Hepatocyte (in vitro differentiated cells): ENCODE data around the gene AVEN. TPM values are rescaled to one million over a fixed set of nuclear protein-coding genes. Genes with fewer than 3 reads are reported as not detected.

Source experiments
- DNase-seq: peaks from one replicate; pipeline ENCODE4 v3.0.0-alpha.2; 2016; ENCODE audit warnings: low spot score
- H2AFZ ChIP-seq: fragments of 200-600 bp; sonication (generic); 2 replicates; pipeline ENCODE4 v1.6.0; 2016; ENCODE audit warnings: antibody characterized with exemption, mild to moderate bottlenecking
- H3K27ac ChIP-seq: fragments of 200-600 bp; sonication (generic); 2 replicates; pipeline ENCODE4 v1.5.1; 2016; ENCODE audit warnings: mild to moderate bottlenecking
- H3K27me3 ChIP-seq: fragments of 200-600 bp; sonication (generic); 2 replicates; pipeline ENCODE4 v1.6.1; 2016
- H3K36me3 ChIP-seq: fragments of 200-600 bp; sonication (generic); replicated peaks from 2 replicates; pipeline ENCODE4 v1.5.1; 2016; ENCODE audit warnings: low read depth; ENCODE audit not compliant: insufficient read depth
- H3K4me1 ChIP-seq: fragments of 200-600 bp; sonication (generic); 2 replicates; pipeline ENCODE4 v1.5.1; 2016; ENCODE audit warnings: mild to moderate bottlenecking, moderate library complexity; ENCODE audit not compliant: insufficient read depth
- H3K4me2 ChIP-seq: fragments of 200-600 bp; sonication (generic); 2 replicates; pipeline ENCODE4 v1.6.0; 2016
- H3K4me3 ChIP-seq: fragments of 200-600 bp; sonication (generic); 2 replicates; pipeline ENCODE4 v1.5.1; 2016; ENCODE audit warnings: mild to moderate bottlenecking
- H3K79me2 ChIP-seq: fragments of 200-600 bp; sonication (generic); 2 replicates; pipeline ENCODE4 v1.6.0; 2017; ENCODE audit warnings: mild to moderate bottlenecking
- H3K9me2 ChIP-seq: fragments of 200-600 bp; sonication (generic); replicated peaks from 2 replicates; pipeline ENCODE4 v1.6.0; 2017; ENCODE audit warnings: mild to moderate bottlenecking; ENCODE audit not compliant: insufficient read depth
- H3K9me3 ChIP-seq: fragments of 200-600 bp; sonication (generic); 2 replicates; pipeline ENCODE4 v1.5.1; 2016; ENCODE audit warnings: low read depth, mild to moderate bottlenecking
- H4K20me1 ChIP-seq: fragments of 200-600 bp; sonication (generic); 2 replicates; pipeline ENCODE4 v1.6.0; 2016; ENCODE audit warnings: mild to moderate bottlenecking; ENCODE audit not compliant: insufficient read depth, poor library complexity, severe bottlenecking
- CTCF ChIP-seq: fragments of 200-600 bp; sonication (generic); IDR thresholded peaks from 2 replicates; pipeline ENCODE4 v1.5.1; 2016; ENCODE audit warnings: antibody characterized with exemption, mild to moderate bottlenecking; ENCODE audit not compliant: poor library complexity
- EZH2 ChIP-seq: fragments of 200-600 bp; sonication (generic); IDR thresholded peaks from 2 replicates; pipeline ENCODE4 v1.6.1; 2016; ENCODE audit warnings: antibody characterized with exemption, mild to moderate bottlenecking, borderline replicate concordance
- EZH2phosphoT487 ChIP-seq: fragments of 200-600 bp; sonication (generic); IDR thresholded peaks from one replicate; pipeline ENCODE4 v1.6.1; 2018; ENCODE audit warnings: antibody characterized with exemption, mild to moderate bottlenecking, low read depth, moderate library complexity; ENCODE audit not compliant: unreplicated experiment, severe bottlenecking
- WGBS: methylation state at CpG from one replicate; pipeline ENCODE4 v1.1.6; 2016; ENCODE audit warnings: low lambda C conversion rate; ENCODE audit errors: missing lambda C conversion rate; 5-methylcytosine and 5-hydroxymethylcytosine counted together
- polyA plus RNA-seq: library from polyadenylated mRNA; unstranded; fragments of >200 nt; fragmentation: Nextera tagmentation; extraction: Ambion mirVana; gene quantifications from 2 replicates; pipeline ENCODE4 v1.2.1, GENCODE V29; 2016
- total RNA-seq: library from RNA; depleted of rRNA; stranded (reverse); fragments of >200 nt; gene quantifications from 2 replicates; pipeline ENCODE4 v1.2.3, GENCODE V29; 2014

Gene AVEN
- total and polyA plus RNA-seq, 2 experiments from 2014 or later, result 14.8 to 16.4 TPM

- WGBS, result 97% methylated on average over 13 of the region's 16 CpGs
Measured at GRCh38 chr15:34046471-34047145, 7.6 kb upstream of the AVEN start.

GRCh38 chr15:34043813-34044212, 4.8 kb upstream of the AVEN start:
- Histone ChIP-seq H3K4me1 (peaks cover 16% of the 10 kb centered on the region), H2AFZ (no peak overlapping the region), H3K79me2 (no peaks in the 10 kb centered on the region), H3K4me2 (no peak overlapping the region), H3K9me2 (no peaks in the 10 kb centered on the region), H3K9me3 (no peaks in the 10 kb centered on the region), H3K36me3 (no peaks in the 10 kb centered on the region), H3K27me3 (no peaks in the 10 kb centered on the region), H3K27ac (no peak overlapping the region), H4K20me1 (no peaks in the 10 kb centered on the region), H3K4me3 (no peak overlapping the region)
- DNase-seq, result no peak
- 84% methylated on average over 2 of the region's 2 CpGs for WGBS
- TF ChIP-seq EZH2 (no peak), CTCF (no peak), EZH2phosphoT487 (no peak)

More at GRCh38 chr15:34046471-34047145, 7.6 kb upstream of the AVEN start:
- TF ChIP-seq EZH2phosphoT487, result no peak
- TF ChIP-seq EZH2, result no peak
- TF ChIP-seq CTCF, result no peak
- no peaks in the 10 kb centered on the region for H3K27me3 ChIP-seq
- peaks cover 8% of the 10 kb centered on the region for H3K9me3 ChIP-seq
- no peaks in the 10 kb centered on the region for H3K9me2 ChIP-seq
- no peak overlapping the region for H2AFZ ChIP-seq
- no peak overlapping the region for H3K27ac ChIP-seq
- H3K36me3 ChIP-seq, result no peaks in the 10 kb centered on the region
- H3K4me3 ChIP-seq, result no peak overlapping the region
- H4K20me1 ChIP-seq, result no peaks in the 10 kb centered on the region
- H3K4me2 ChIP-seq, result no peak overlapping the region
- no peaks in the 10 kb centered on the region for H3K79me2 ChIP-seq
- H3K4me1 ChIP-seq, result peaks cover 5% of the 10 kb centered on the region
- no peak for DNase-seq

- no peak overlapping the region for H3K4me2 ChIP-seq
- no peaks in the 10 kb centered on the region for H4K20me1 ChIP-seq
- no peaks in the 10 kb centered on the region for H3K9me2 ChIP-seq
- TF ChIP-seq CTCF (no peak), EZH2 (no peak), EZH2phosphoT487 (no peak)
- H3K4me3 ChIP-seq, result no peak overlapping the region
- no peaks in the 10 kb centered on the region for H3K36me3 ChIP-seq
- no peaks in the 10 kb centered on the region for H3K27me3 ChIP-seq
- no peak overlapping the region for H3K27ac ChIP-seq
- no peak for DNase-seq
- H2AFZ ChIP-seq, result no peak overlapping the region
- H3K4me1 ChIP-seq, result peaks cover 16% of the 10 kb centered on the region
- H3K9me3 ChIP-seq, result no peaks in the 10 kb centered on the region
- H3K79me2 ChIP-seq, result no peaks in the 10 kb centered on the region
- WGBS, result 84% methylated on average over 1 of the region's 1 CpG
Measured at GRCh38 chr15:34043391-34043790, 4.4 kb upstream of the AVEN start.
